Activated B cell treated with CpG ODN at 0.5 μM for 24 hours (primary cell): ENCODE data around the gene FARSA. TPM values are rescaled to one million over a fixed set of nuclear protein-coding genes. Genes with fewer than 3 reads are reported as not detected.
A peak's percentile ranks its signal among the peaks of the same experiment; 100 is the strongest.

Source experiments
- ATAC-seq: fragments of 200-7000 bp; cut with Tn5 transposase; one replicate; pipeline ENCODE4 v1.10.0; 2021; ENCODE audit warnings: low read depth, mild to moderate bottlenecking, moderate library complexity
- CTCF ChIA-PET: fragments of 350-600 bp; sonication (Branson Sonifier 250); formaldehyde crosslinking; loops from one replicate; lab custom pipeline; 2021; ENCODE audit warnings: antibody characterized with exemption; lab: Charles Lee
- POLR2A ChIA-PET: fragments of 350-600 bp; sonication (Branson Sonifier 250); formaldehyde crosslinking; loops from one replicate; lab custom pipeline; 2021; ENCODE audit warnings: antibody characterized with exemption; lab: Charles Lee
- DNase-seq: peaks from one replicate; pipeline ENCODE4 v3.0.0; 2022
- H3K27ac Mint-ChIP-seq: one replicate; pipeline ENCODE4 v1.8.0; 2020; ENCODE audit warnings: mixed read lengths
- H3K27me3 Mint-ChIP-seq: one replicate; pipeline ENCODE4 v1.8.0; 2021; ENCODE audit warnings: mixed read lengths
- H3K36me3 Mint-ChIP-seq: one replicate; pipeline ENCODE4 v1.8.0; 2021; ENCODE audit warnings: low read depth, mixed read lengths
- H3K4me1 Mint-ChIP-seq: one replicate; pipeline ENCODE4 v1.8.0; 2021; ENCODE audit warnings: mixed read lengths
- H3K4me3 Mint-ChIP-seq: one replicate; pipeline ENCODE4 v1.8.0; 2020; ENCODE audit warnings: mild to moderate bottlenecking, mixed read lengths
- H3K9me3 Mint-ChIP-seq: one replicate; pipeline ENCODE4 v1.8.0; 2020; ENCODE audit warnings: mixed read lengths
- intact Hi-C: fragments of 100-400 bp; cut with micrococcal nuclease; formaldehyde crosslinking; loops from one replicate; pipeline ENCODE4 v1.15.1; 2024
- total RNA-seq: library from RNA; stranded (reverse); gene quantifications from 2 replicates; pipeline ENCODE4 v1.2.3, GENCODE V29; 2022
- TF ChIP-seq, protein P1 (sequence below): fragments of 200-600 bp; IDR thresholded peaks from one replicate; pipeline ENCODE4 v1.8.0; 2022; ENCODE audit warnings: antibody characterized with exemption, mild to moderate bottlenecking

Gene FARSA
- total RNA-seq, 1 donor from 2014 or later = 76.1 TPM

DNA sequence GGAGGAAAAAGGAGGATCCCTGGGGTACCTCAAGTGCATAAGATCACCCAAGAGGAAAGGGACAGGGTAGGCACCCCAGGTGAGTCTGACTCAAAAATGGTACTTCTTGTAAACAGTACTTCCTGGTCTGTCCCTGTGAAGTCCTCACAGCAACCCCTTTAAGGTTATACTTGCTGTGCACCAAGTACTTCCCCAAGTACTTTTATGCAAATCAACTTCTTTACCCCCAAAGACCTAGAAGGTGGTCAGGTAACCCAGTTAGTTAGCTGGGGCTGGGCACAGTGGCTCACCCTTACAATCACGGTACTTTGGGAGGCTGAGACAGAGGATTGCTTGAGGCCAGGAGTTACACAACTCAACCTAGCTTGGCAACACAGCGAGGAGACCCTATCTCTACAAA, 7.4 kb upstream of the FARSA start:
- TF ChIP-seq, protein P1, sequence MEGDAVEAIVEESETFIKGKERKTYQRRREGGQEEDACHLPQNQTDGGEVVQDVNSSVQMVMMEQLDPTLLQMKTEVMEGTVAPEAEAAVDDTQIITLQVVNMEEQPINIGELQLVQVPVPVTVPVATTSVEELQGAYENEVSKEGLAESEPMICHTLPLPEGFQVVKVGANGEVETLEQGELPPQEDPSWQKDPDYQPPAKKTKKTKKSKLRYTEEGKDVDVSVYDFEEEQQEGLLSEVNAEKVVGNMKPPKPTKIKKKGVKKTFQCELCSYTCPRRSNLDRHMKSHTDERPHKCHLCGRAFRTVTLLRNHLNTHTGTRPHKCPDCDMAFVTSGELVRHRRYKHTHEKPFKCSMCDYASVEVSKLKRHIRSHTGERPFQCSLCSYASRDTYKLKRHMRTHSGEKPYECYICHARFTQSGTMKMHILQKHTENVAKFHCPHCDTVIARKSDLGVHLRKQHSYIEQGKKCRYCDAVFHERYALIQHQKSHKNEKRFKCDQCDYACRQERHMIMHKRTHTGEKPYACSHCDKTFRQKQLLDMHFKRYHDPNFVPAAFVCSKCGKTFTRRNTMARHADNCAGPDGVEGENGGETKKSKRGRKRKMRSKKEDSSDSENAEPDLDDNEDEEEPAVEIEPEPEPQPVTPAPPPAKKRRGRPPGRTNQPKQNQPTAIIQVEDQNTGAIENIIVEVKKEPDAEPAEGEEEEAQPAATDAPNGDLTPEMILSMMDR = no peak
- DNase-seq (no peak), ATAC-seq (no peak)
- ChIA-PET CTCF (interaction anchor here (0.8 kb wide), 1 partner anchor 427 kb away, joined by 5 read pairs; no protein-coding TSS in a partner anchor), POLR2A (interaction anchor here (0.5 to 1.8 kb wide), 7 partner anchors 27 to 1141 kb away, joined by 3 to 10 read pairs (median 4); partner anchors contain the start of gene GCDH)
- no peaks in the 10 kb centered on the region for H3K9me3 Mint-ChIP-seq
- H3K4me1 Mint-ChIP-seq = peaks cover 75% of the 10 kb centered on the region
- peak overlapping the region; percentile 50 for H3K27ac Mint-ChIP-seq
- no peaks in the 10 kb centered on the region for H3K27me3 Mint-ChIP-seq
- H3K36me3 Mint-ChIP-seq = peaks cover 74% of the 10 kb centered on the region
- H3K4me3 Mint-ChIP-seq = peak overlapping the region; percentile 99
- intact Hi-C loops = no loop called here

DNA sequence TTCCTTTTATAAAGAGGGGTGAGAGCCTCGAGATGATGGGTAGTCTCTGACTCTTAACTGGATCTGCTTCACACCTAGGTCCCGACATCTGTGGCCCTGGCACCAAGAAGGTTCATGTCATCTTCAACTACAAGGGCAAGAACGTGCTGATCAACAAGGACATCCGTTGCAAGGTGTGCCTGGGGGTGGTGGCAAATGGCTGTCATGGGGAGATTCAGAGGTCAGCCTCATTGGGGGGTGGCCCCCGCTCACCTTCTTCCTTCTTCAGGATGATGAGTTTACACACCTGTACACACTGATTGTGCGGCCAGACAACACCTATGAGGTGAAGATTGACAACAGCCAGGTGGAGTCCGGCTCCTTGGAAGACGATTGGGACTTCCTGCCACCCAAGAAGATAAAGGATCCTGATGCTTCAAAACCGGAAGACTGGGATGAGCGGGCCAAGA, 6.5 kb upstream of the FARSA start:
- ATAC-seq (no peak), DNase-seq (no peak)
- H3K9me3 Mint-ChIP-seq = no peaks in the 10 kb centered on the region
- intact Hi-C loops = loop anchor here (2.0 to 5.0 kb wide), 4 partner anchors 17 to 218 kb away; partner anchors contain the start of genes GADD45GIP1, IER2, STX10 and TNPO2
- TF ChIP-seq, protein P1 = no peak
- peak overlapping the region; percentile 99 for H3K4me3 Mint-ChIP-seq
- peak overlapping the region; percentile 95 for H3K27ac Mint-ChIP-seq
- H3K27me3 Mint-ChIP-seq = no peaks in the 10 kb centered on the region
- peaks cover 67% of the 10 kb centered on the region for H3K4me1 Mint-ChIP-seq
- ChIA-PET CTCF (interaction anchor here (0.8 kb wide), 1 partner anchor 26 kb away, joined by 4 read pairs; no protein-coding TSS in a partner anchor), POLR2A (interaction anchor here (0.7 to 3.3 kb wide), 9 partner anchors 9 to 1904 kb away, joined by 3 to 37 read pairs (median 4); partner anchors contain the start of genes DNASE2 and GADD45GIP1)
- H3K36me3 Mint-ChIP-seq = peaks cover 66% of the 10 kb centered on the region

DNA sequence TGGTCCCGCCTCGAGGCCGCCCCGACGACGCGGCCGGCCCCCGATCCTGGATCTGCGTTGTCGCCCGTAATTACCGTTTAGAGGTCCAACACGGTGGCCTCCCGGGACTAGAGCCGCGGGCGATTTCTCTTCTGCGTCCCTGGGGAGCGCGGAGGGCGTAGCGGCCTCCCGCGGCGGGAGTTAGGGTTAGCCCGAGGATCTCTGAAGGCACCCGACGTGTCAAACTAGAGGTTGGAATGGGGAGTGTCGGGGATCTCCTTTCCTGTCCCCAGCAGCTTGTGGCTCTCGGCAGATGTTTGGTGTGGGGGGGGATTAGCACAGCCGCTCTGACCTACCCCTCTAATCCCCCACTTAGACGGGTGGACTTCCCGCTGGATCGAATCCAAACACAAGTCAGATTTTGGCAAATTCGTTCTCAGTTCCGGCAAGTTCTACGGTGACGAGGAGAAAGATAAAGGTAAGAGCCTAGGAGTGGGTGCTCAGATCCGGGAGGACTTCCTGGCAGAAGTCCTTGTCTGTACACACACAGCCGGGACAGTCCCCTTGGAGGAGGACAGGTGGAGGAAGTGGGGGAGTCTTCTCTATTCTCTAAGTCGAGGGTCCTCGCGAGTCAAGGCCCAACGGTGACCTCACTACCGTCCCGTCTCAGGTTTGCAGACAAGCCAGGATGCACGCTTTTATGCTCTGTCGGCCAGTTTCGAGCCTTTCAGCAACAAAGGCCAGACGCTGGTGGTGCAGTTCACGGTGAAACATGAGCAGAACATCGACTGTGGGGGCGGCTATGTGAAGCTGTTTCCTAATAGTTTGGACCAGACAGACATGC, 5.5 kb upstream of the FARSA start:
- Mint-ChIP-seq H3K9me3 (no peaks in the 10 kb centered on the region), H3K27me3 (no peaks in the 10 kb centered on the region), H3K36me3 (peaks cover 57% of the 10 kb centered on the region), H3K27ac (peak overlapping the region; percentile 95), H3K4me3 (peak overlapping the region; percentile 99), H3K4me1 (peaks cover 60% of the 10 kb centered on the region)
- ATAC-seq (peak; percentile 3), DNase-seq (no peak)
- ChIA-PET CTCF (interaction anchor here (0.8 to 1.5 kb wide), 3 partner anchors 26 to 179 kb away, joined by 4 to 5 read pairs (median 4); no protein-coding TSS in a partner anchor), POLR2A (interaction anchor here (0.7 to 3.3 kb wide), 13 partner anchors 8 to 1903 kb away, joined by 3 to 37 read pairs (median 4); partner anchors contain the start of genes DNASE2, FBXW9 and GADD45GIP1)
- TF ChIP-seq, protein P1 = no peak
- intact Hi-C loops = loop anchor here (1.0 to 5.0 kb wide), 7 partner anchors 18 to 217 kb away; partner anchors contain the start of genes GADD45GIP1, GCDH, IER2 and STX10

DNA sequence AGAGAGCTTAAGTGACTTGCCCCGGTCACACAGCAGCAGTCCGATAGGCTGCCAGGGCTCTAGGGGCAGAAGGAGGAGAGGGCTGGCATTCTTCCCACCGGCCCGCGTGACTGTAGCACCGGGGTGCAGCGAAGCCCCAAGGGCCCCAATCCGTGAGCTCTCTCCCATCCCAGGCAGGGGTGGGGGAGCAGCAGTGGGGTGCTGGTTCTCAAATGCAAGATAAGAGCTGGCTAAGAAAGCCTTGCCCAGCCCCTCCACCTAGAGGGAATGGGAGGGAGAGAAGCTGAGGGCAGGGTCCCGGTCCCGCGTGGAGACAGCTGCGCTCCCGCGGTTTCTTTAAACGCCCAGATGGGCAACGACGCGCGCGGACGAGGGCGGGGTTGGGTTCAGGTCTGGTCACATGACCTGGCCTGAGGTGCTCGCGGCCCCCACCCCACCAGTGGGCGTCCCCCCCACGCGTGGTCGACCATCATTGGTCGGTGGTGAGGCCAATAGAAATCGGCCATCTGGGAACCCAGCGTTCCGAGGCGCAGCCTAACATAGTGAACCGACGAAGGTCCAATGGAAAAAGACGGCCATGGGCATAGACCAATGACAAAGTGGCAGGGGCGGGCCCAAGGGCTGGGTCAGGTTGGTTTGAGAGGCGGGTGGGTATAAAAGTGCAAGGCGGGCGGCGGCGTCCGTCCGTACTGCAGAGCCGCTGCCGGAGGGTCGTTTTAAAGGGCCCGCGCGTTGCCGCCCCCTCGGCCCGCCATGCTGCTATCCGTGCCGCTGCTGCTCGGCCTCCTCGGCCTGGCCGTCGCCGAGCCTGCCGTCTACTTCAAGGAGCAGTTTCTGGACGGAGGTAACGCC, 4.6 kb upstream of the FARSA start, which contains the start of gene CALR:
CALR (plus strand) TSS at position 683 of the 852 bp plus-strand sequence; CDS start at position 754, 71 bp downstream.
- POLR2A ChIA-PET = interaction anchor here (0.6 to 3.3 kb wide), 23 partner anchors 8 to 242 kb away, joined by 3 to 37 read pairs (median 4); partner anchors contain the start of genes DNASE2, FBXW9, GADD45GIP1 and GCDH
- Mint-ChIP-seq H3K4me1 (peaks cover 61% of the 10 kb centered on the region), H3K4me3 (peak within 1 kb of the TSS; percentile 99), H3K36me3 (peaks cover 53% of the 10 kb centered on the region), H3K27me3 (no peaks in the 10 kb centered on the region), H3K9me3 (no peaks in the 10 kb centered on the region), H3K27ac (peak within 1 kb of the TSS; percentile 95)
- DNase-seq (peak; percentile 96), ATAC-seq (peak; percentile 85)
- CTCF ChIA-PET = interaction anchor here (0.9 to 1.5 kb wide), 4 partner anchors 27 to 178 kb away, joined by 4 to 5 read pairs (median 4); partner anchors contain the start of gene GCDH
- intact Hi-C loops = loop anchor here (1.0 to 5.0 kb wide), 7 partner anchors 19 to 216 kb away; partner anchors contain the start of genes GADD45GIP1, GCDH, IER2 and STX10
- TF ChIP-seq, protein P1 = no peak
